Measurements from ENCODE around the gene LGALSL.
"Not testable (repeated sequence)": the region's sequence is repeated elsewhere in the genome, so short reads cannot be mapped to it uniquely, and the experiment has no call there.

LGALSL gene

GRCh38 chr2:64442801-64443429 lies 11.0 kb upstream of the LGALSL start:
- no peak for DNase-seq (ENCODE audit: low read depth)

GRCh38 chr2:64445970-64446369 lies 8.0 kb upstream of the LGALSL start:
- DNase-seq (ENCODE audit: low read depth): not testable (repeated sequence)

- DNase-seq (ENCODE audit: low read depth): no peak
These were observed 6.5 kb upstream of the LGALSL start for GRCh38 chr2:64447317-64448040.

- no peak for DNase-seq (ENCODE audit: low read depth)
These were observed 5.9 kb upstream of the LGALSL start for GRCh38 chr2:64448041-64448426.

- DNase-seq (ENCODE audit: low read depth): no peak
These were observed 2.9 kb upstream of the LGALSL start for GRCh38 chr2:64451051-64451450.

GRCh38 chr2:64454386-64455332 lies 697 bp downstream of the LGALSL start:
- no peak for DNase-seq (ENCODE audit: low read depth)

- no peak for DNase-seq (ENCODE audit: low read depth)
These were observed 1.6 kb downstream of the LGALSL start for GRCh38 chr2:64455545-64455944.

- no peak for DNase-seq (ENCODE audit: low read depth)
These were observed 2.3 kb downstream of the LGALSL start for GRCh38 chr2:64456293-64456692.

- DNase-seq (ENCODE audit: low read depth): no peak
These were observed 3.6 kb downstream of the LGALSL start for GRCh38 chr2:64457524-64457923.

GRCh38 chr2:64459575-64459974 lies 5.6 kb downstream of the LGALSL start:
- DNase-seq (ENCODE audit: low read depth): no peak

- DNase-seq (ENCODE audit: low read depth): no peak
These were observed 6.4 kb downstream of the LGALSL start for GRCh38 chr2:64460330-64460729.

- no peak for DNase-seq (ENCODE audit: low read depth)
These were observed 7.5 kb downstream of the LGALSL start for GRCh38 chr2:64461271-64462058.

- DNase-seq (ENCODE audit: low read depth): no peak
These were observed 8.2 kb downstream of the LGALSL start for GRCh38 chr2:64462171-64462570.

- no peak for DNase-seq (ENCODE audit: low read depth)
These were observed 9.2 kb downstream of the LGALSL start for GRCh38 chr2:64462940-64463700.

- DNase-seq (ENCODE audit: low read depth): no peak
These were observed 9.8 kb downstream of the LGALSL start for GRCh38 chr2:64463781-64464180.

GRCh38 chr2:64466478-64467085 lies 12.6 kb downstream of the LGALSL start:
- no peak for DNase-seq (ENCODE audit: low read depth)

GRCh38 chr2:64467096-64467843 lies 13.3 kb downstream of the LGALSL start:
- no peak for DNase-seq (ENCODE audit: low read depth)

GRCh38 chr2:64469261-64469660 lies 15.3 kb downstream of the LGALSL start:
- DNase-seq (ENCODE audit: low read depth): no peak

GRCh38 chr2:64470071-64470470 lies 16.1 kb downstream of the LGALSL start:
- DNase-seq (ENCODE audit: low read depth): no peak

GRCh38 chr2:64470766-64471295 lies 16.9 kb downstream of the LGALSL start:
- no peak for DNase-seq (ENCODE audit: low read depth)
